IMR-90 (cell line): ENCODE measurements around the gene PMM1. TPM values are rescaled to one million over a fixed set of nuclear protein-coding genes. Genes with fewer than 3 reads are reported as not detected.

Source experiments
- ATAC-seq: fragments of 200-7000 bp; cut with Tn5 transposase; 2 replicates; pipeline ENCODE4 v1.9.1; 2020; ENCODE audit warnings: low read depth, mild to moderate bottlenecking, moderate library complexity
- BruUV-seq: library from RNA; stranded (reverse); fragments of 400-500 nt; replicated peaks from 2 replicates; lab custom pipeline; 2021; lab: Mats Ljungman, UMichigan
- CTCF ChIA-PET: fragments of 300-600 bp; formaldehyde crosslinking; extraction: SDS; loops from one replicate; lab custom pipeline; 2021; ENCODE audit warnings: antibody characterized with exemption; lab: Yijun Ruan, JAX
- POLR2A ChIA-PET: fragments of 300-600 bp; sonication (Branson Sonifier 250); formaldehyde crosslinking; loops from one replicate; lab custom pipeline; 2022; ENCODE audit warnings: antibody characterized with exemption; ENCODE audit not compliant: unreplicated experiment; lab: Charles Lee
- DNase-seq: peaks from one replicate; pipeline ENCODE4 v3.0.0; 2013
- H2AFZ ChIP-seq: replicated peaks from 2 replicates; pipeline ENCODE3; 2013; ENCODE audit warnings: low read length, mild to moderate bottlenecking; ENCODE audit not compliant: poor library complexity
- H2AK5ac ChIP-seq: 2 replicates; pipeline ENCODE4 v1.6.1; 2013; ENCODE audit warnings: low read depth, low read length, inconsistent platforms
- H2AK9ac ChIP-seq: replicated peaks from 2 replicates; pipeline ENCODE3; 2013; ENCODE audit warnings: mild to moderate bottlenecking, low read depth, low read length, moderate library complexity; ENCODE audit not compliant: poor library complexity
- H2BK120ac ChIP-seq: 2 replicates; pipeline ENCODE4 v1.6.1; 2013; ENCODE audit warnings: low read depth, low read length, inconsistent platforms
- H2BK15ac ChIP-seq: 3 replicates; pipeline ENCODE4 v1.6.1; 2013; ENCODE audit warnings: low read depth, low read length, inconsistent platforms
- H2BK20ac ChIP-seq: 2 replicates; pipeline ENCODE4 v1.6.1; 2013; ENCODE audit warnings: low read depth, mild to moderate bottlenecking, inconsistent platforms, low read length, moderate library complexity
- H2BK5ac ChIP-seq: 2 replicates; pipeline ENCODE4 v1.6.1; 2013; ENCODE audit warnings: mild to moderate bottlenecking, low read depth, low read length, inconsistent platforms; ENCODE audit not compliant: poor library complexity, severe bottlenecking
- H3K14ac ChIP-seq: replicated peaks from 2 replicates; pipeline ENCODE4 v1.6.1; 2013; ENCODE audit warnings: low read depth, low read length, inconsistent platforms
- H3K18ac ChIP-seq: 2 replicates; pipeline ENCODE4 v1.6.1; 2013; ENCODE audit warnings: low read depth, low read length, control low read depth
- H3K23ac ChIP-seq: 2 replicates; pipeline ENCODE4 v1.6.1; 2013; ENCODE audit warnings: low read depth, low read length, inconsistent platforms
- H3K27ac ChIP-seq: 2 replicates; pipeline ENCODE4 v1.5.1; 2013; ENCODE audit warnings: mild to moderate bottlenecking, control low read depth, low read length; ENCODE audit not compliant: insufficient read depth
- H3K27me3 ChIP-seq: 2 replicates; pipeline ENCODE4 v1.6.1; 2013; ENCODE audit warnings: low read length; ENCODE audit not compliant: control insufficient read depth, insufficient read depth
- H3K36me3 ChIP-seq: 2 replicates; pipeline ENCODE4 v1.6.1; 2013; ENCODE audit warnings: low read length, mixed read lengths; ENCODE audit not compliant: control insufficient read depth, insufficient read depth
- H3K4ac ChIP-seq: 2 replicates; pipeline ENCODE4 v1.6.1; 2013; ENCODE audit warnings: low read depth, low read length, inconsistent platforms
- H3K4me1 ChIP-seq: 2 replicates; pipeline ENCODE4 v1.6.1; 2013; ENCODE audit warnings: low read length, mixed read lengths; ENCODE audit not compliant: control insufficient read depth, insufficient read depth
- H3K4me2 ChIP-seq: 2 replicates; pipeline ENCODE4 v1.6.1; 2013; ENCODE audit warnings: low read depth, mild to moderate bottlenecking, control low read depth, low read length, moderate library complexity
- H3K4me3 ChIP-seq: 2 replicates; pipeline ENCODE4 v1.5.1; 2013; ENCODE audit warnings: low read depth, mild to moderate bottlenecking, control low read depth, low read length, moderate library complexity; ENCODE audit not compliant: insufficient read depth
- H3K56ac ChIP-seq: 2 replicates; pipeline ENCODE4 v1.6.1; 2013; ENCODE audit warnings: low read length, inconsistent platforms; ENCODE audit not compliant: insufficient read depth; ENCODE audit errors: extremely low read depth
- H3K79me1 ChIP-seq, 2 experiments: 2 replicates each; pipeline ENCODE4 v1.6.1; 2013; ENCODE audit warnings: low read length in 2 of 2, inconsistent platforms in 1 of 2, low read depth in 1 of 2
- H3K9ac ChIP-seq: 2 replicates; pipeline ENCODE4 v1.6.1; 2013; ENCODE audit warnings: low read depth, low read length, control low read depth
- H3K9me1 ChIP-seq: 2 replicates; pipeline ENCODE4 v1.6.1; 2013; ENCODE audit warnings: low read length, inconsistent platforms; ENCODE audit not compliant: insufficient read depth
- H3K9me3 ChIP-seq: 2 replicates; pipeline ENCODE4 v1.6.1; 2013; ENCODE audit warnings: low read length; ENCODE audit not compliant: control insufficient read depth, insufficient read depth
- H4K20me1 ChIP-seq: 2 replicates; pipeline ENCODE4 v1.6.1; 2013; ENCODE audit warnings: low read length, inconsistent platforms; ENCODE audit not compliant: insufficient read depth
- H4K5ac ChIP-seq: 2 replicates; pipeline ENCODE4 v1.6.1; 2013; ENCODE audit warnings: mild to moderate bottlenecking, low read depth, low read length, control low read depth
- H4K8ac ChIP-seq, 2 experiments: 2 replicates each; pipeline ENCODE4 v1.6.1; 2013; ENCODE audit warnings: low read depth in 2 of 2, low read length in 2 of 2, control low read depth in 1 of 2, inconsistent platforms in 1 of 2
- H4K91ac ChIP-seq: 2 replicates; pipeline ENCODE4 v1.6.1; 2013; ENCODE audit warnings: low read depth, low read length, inconsistent platforms; ENCODE audit not compliant: insufficient read depth
- BHLHE40 ChIP-seq: fragments of 150-350 bp; IDR thresholded peaks from 2 replicates; pipeline ENCODE4 v1.6.1; 2016; ENCODE audit warnings: mild to moderate bottlenecking, low read depth, low read length
- CEBPB ChIP-seq: IDR thresholded peaks from 2 replicates; pipeline ENCODE4 v1.6.1; 2012; ENCODE audit warnings: low read depth, low read length, improper control_type of control experiment
- CHD1 ChIP-seq: IDR thresholded peaks from 2 replicates; pipeline ENCODE4 v1.6.1; 2012; ENCODE audit warnings: low read depth, low read length, improper control_type of control experiment
- FOS ChIP-seq: fragments of 150-350 bp; IDR thresholded peaks from 2 replicates; pipeline ENCODE4 v1.6.1; 2016; ENCODE audit warnings: low read depth, low read length
- MAFK ChIP-seq: IDR thresholded peaks from 2 replicates; pipeline ENCODE4 v1.6.1; 2012; ENCODE audit warnings: low read depth, low read length, improper control_type of control experiment
- MAZ ChIP-seq: IDR thresholded peaks from 2 replicates; pipeline ENCODE4 v1.6.1; 2012; ENCODE audit warnings: low read depth, mild to moderate bottlenecking, low read length, improper control_type of control experiment, moderate library complexity, borderline replicate concordance
- RAD21 ChIP-seq: IDR thresholded peaks from 2 replicates; pipeline ENCODE4 v1.6.1; 2012; ENCODE audit warnings: low read length, improper control_type of control experiment
- RFX5 ChIP-seq: IDR thresholded peaks from 2 replicates; pipeline ENCODE4 v1.8.0; 2012; ENCODE audit warnings: low read depth, mild to moderate bottlenecking, low read length, moderate library complexity
- SMC3 ChIP-seq: fragments of 150-350 bp; IDR thresholded peaks from 2 replicates; pipeline ENCODE4 v1.6.1; 2016; ENCODE audit warnings: low read depth, mild to moderate bottlenecking, antibody characterized with exemption, low read length, moderate library complexity
- WGBS, 2 experiments: methylation state at CpG; one replicate each; pipeline versions ENCODE4 v1.1.5 to v1.1.7; 2013; ENCODE audit warnings: missing lambda C conversion rate in 2 of 2; ENCODE audit not compliant: insufficient read length in 1 of 2; ENCODE audit errors: extremely low coverage in 2 of 2; 5-methylcytosine and 5-hydroxymethylcytosine counted together
- dilution Hi-C: fragments of 300-500 bp; cut with HindIII; formaldehyde crosslinking; loops from one replicate; pipeline ENCODE4 v1.14.3; 2018; ENCODE audit warnings: low sequenced_read_pairs; ENCODE audit not compliant: unreplicated experiment
- in situ Hi-C: fragments of 300-500 bp; cut with MboI; formaldehyde crosslinking; loops from 3 replicates; pipeline ENCODE4 v1.14.3; 2019; ENCODE audit warnings: low sequenced_read_pairs, inconsistent platforms, mixed read lengths
- intact Hi-C: fragments of 100-400 bp; cut with micrococcal nuclease; formaldehyde crosslinking; loops from 2 replicates; pipeline ENCODE4 v1.10.0; 2022
- polyA plus RNA-seq, 3 experiments: library from polyadenylated mRNA; depleted of rRNA; stranded (reverse); fragments of >200 nt; gene quantifications; 2 replicates each; pipeline ENCODE4 v1.2.3, GENCODE V29; 2012; ENCODE audit warnings: low replicate concordance in 1 of 3
- total RNA-seq: library from RNA; depleted of rRNA; stranded (reverse); fragments of >200 nt; gene quantifications from 2 replicates; pipeline ENCODE4 v1.2.3, GENCODE V29; 2012
- TF ChIP-seq, protein P1 (sequence below): conservative IDR thresholded peaks from 2 replicates; pipeline ENCODE4 v1.5.1; 2012; ENCODE audit warnings: mild to moderate bottlenecking, low read depth, low read length, improper control_type of control experiment
- TF ChIP-seq, protein P2 (sequence below): fragments of 150-350 bp; IDR thresholded peaks from 2 replicates; pipeline ENCODE4 v1.6.1; 2016; ENCODE audit warnings: low read depth, mild to moderate bottlenecking, low read length, moderate library complexity, borderline replicate concordance
- TF ChIP-seq, protein P3 (sequence below): fragments of 150-350 bp; IDR thresholded peaks from 2 replicates; pipeline ENCODE4 v1.6.1; 2017; ENCODE audit warnings: mild to moderate bottlenecking, antibody characterized with exemption, low read length, low read depth

The PMM1 gene
- total and polyA plus RNA-seq, 2 of the 4 experiments (the other 2 are of a cell fraction) = 22.8 to 92.8 TPM

DNA sequence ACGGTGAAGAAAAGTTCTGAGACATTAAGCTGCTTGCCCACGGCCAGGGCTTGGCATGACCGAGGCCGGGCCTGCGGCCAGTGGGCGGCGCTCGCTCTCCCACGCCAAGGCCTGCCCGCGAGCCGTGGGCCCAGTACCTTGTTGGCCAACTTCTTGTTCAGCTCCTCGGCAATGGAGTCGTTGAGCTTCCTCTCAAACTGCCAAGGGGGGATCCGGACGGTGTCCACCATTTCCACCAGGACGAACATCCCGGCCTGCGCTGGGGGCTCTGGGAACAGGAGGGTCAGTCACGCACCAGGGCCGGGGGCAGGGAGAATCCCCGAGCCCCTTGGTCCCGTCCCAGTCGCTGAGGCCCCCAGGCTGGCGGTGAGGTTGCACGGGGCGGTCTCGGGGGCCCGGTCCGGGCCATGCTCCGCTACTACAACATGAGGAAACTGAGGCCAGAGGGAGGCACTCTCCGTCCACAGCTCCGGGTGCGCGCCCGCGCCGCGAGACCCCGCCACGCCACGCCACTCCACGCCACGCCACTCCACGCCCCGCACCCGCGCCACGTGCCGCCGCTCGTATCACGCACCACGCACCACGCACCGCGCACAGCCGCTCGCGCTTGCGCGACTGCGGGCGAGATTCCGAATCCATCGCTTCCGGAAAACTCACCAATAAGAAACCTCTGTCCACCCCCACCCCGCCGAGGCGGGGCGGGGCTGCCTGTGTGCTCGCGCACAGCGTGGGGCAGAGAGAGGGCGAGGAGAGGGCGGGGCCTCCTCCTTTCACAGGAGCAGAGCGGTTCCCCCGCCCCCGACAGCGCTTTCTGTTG lies 45.6 kb downstream of the PMM1 start, which contains the start of gene POLR3H:
POLR3H (minus strand) TSS at position 617 of the 817 bp plus-strand sequence; CDS start at position 248, 369 bp downstream.
- ChIA-PET POLR2A (interaction anchor here (0.8 to 1.0 kb wide), 3 partner anchors 13 to 46 kb away, joined by 3 to 5 read pairs (median 5); partner anchors contain the start of genes CSDC2 and PMM1), CTCF (interaction anchor here (0.5 to 1.4 kb wide), 8 partner anchors 10 to 544 kb away, joined by 3 to 10 read pairs (median 4); partner anchors contain the start of gene PMM1)
- Histone ChIP-seq H3K4ac (peak within 1 kb of the TSS; percentile 91), H3K4me2 (peak within 1 kb of the TSS; percentile 98), H2BK20ac (no peak within 1 kb of the TSS), H3K56ac (peak within 1 kb of the TSS; percentile 82), H2BK15ac (no peak within 1 kb of the TSS; the same call in 2 of the 3 replicates), H3K4me1 (peaks cover 11% of the 10 kb centered on the region), H3K27ac (peak within 1 kb of the TSS; percentile 93), H3K27me3 (no peaks in the 10 kb centered on the region), H3K23ac (peak within 1 kb of the TSS; percentile 72; the same call in 1 of the 2 replicates), H2AFZ (peak within 1 kb of the TSS; percentile 96), H3K9ac (peak within 1 kb of the TSS; percentile 95), H3K14ac (peak within 1 kb of the TSS; percentile 89), H2AK5ac (peak within 1 kb of the TSS; percentile 86), H3K9me1 (peaks cover 28% of the 10 kb centered on the region), H3K9me3 (no peaks in the 10 kb centered on the region), H3K18ac (peak within 1 kb of the TSS; percentile 22; the same call in 1 of the 2 replicates), H2BK120ac (peak within 1 kb of the TSS; percentile 59; the same call in 1 of the 2 replicates), H4K91ac (peak within 1 kb of the TSS; percentile 77), H4K5ac (peak within 1 kb of the TSS; percentile 60), H4K8ac (peak within 1 kb of the TSS; percentile 49 to 94; a peak in 3 of 4 replicates), H3K4me3 (peak within 1 kb of the TSS; percentile 84), H2AK9ac (peak within 1 kb of the TSS; percentile 99), H3K79me1 (peaks cover 8 to 54% of the 10 kb centered on the region in 2 experiments), H2BK5ac (peak within 1 kb of the TSS; percentile 73), H3K36me3 (peaks cover 14% of the 10 kb centered on the region), H4K20me1 (peaks cover 43% of the 10 kb centered on the region)
- dilution Hi-C loops = no loop called here
- intact Hi-C loops = loop anchor here (1.0 to 2.0 kb wide), 2 partner anchors 33 to 77 kb away; partner anchors contain the start of genes DESI1 and XRCC6
- in situ Hi-C loops = no loop called here
- ATAC-seq = peak; percentile 99
- DNase-seq = peak; percentile 96
- 2% methylated on average over 12 of the region's 80 CpGs; no CpG with 5 or more reads in 1 of the 2 experiments for whole genome bisulfite sequencing, 2 experiments
- no TSS peak for BruUV-seq
- TF ChIP-seq, protein P1, sequence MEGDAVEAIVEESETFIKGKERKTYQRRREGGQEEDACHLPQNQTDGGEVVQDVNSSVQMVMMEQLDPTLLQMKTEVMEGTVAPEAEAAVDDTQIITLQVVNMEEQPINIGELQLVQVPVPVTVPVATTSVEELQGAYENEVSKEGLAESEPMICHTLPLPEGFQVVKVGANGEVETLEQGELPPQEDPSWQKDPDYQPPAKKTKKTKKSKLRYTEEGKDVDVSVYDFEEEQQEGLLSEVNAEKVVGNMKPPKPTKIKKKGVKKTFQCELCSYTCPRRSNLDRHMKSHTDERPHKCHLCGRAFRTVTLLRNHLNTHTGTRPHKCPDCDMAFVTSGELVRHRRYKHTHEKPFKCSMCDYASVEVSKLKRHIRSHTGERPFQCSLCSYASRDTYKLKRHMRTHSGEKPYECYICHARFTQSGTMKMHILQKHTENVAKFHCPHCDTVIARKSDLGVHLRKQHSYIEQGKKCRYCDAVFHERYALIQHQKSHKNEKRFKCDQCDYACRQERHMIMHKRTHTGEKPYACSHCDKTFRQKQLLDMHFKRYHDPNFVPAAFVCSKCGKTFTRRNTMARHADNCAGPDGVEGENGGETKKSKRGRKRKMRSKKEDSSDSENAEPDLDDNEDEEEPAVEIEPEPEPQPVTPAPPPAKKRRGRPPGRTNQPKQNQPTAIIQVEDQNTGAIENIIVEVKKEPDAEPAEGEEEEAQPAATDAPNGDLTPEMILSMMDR = peak; percentile 65
- no peak for TF ChIP-seq RFX5
- TF ChIP-seq SMC3 = peak; percentile 56
- TF ChIP-seq CHD1 = no peak
- 0 out of 2 replicates have a peak, but pooled peaks have one; percentile 39 for TF ChIP-seq CEBPB
- TF ChIP-seq MAFK = no peak
- TF ChIP-seq BHLHE40 = peak; percentile 78
- TF ChIP-seq FOS = no peak
- TF ChIP-seq, protein P2, sequence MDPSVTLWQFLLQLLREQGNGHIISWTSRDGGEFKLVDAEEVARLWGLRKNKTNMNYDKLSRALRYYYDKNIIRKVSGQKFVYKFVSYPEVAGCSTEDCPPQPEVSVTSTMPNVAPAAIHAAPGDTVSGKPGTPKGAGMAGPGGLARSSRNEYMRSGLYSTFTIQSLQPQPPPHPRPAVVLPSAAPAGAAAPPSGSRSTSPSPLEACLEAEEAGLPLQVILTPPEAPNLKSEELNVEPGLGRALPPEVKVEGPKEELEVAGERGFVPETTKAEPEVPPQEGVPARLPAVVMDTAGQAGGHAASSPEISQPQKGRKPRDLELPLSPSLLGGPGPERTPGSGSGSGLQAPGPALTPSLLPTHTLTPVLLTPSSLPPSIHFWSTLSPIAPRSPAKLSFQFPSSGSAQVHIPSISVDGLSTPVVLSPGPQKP = no peak
- TF ChIP-seq MAZ = peak; percentile 100
- TF ChIP-seq, protein P3, sequence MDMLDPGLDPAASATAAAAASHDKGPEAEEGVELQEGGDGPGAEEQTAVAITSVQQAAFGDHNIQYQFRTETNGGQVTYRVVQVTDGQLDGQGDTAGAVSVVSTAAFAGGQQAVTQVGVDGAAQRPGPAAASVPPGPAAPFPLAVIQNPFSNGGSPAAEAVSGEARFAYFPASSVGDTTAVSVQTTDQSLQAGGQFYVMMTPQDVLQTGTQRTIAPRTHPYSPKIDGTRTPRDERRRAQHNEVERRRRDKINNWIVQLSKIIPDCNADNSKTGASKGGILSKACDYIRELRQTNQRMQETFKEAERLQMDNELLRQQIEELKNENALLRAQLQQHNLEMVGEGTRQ = peak; percentile 71
- TF ChIP-seq RAD21 = peak; percentile 66
